Uterus (tissue), 4 donors: ENCODE measurements around the gene C17orf50. TPM values are rescaled to one million over a fixed set of nuclear protein-coding genes. Genes with fewer than 3 reads are reported as not detected.

Experiments used
- DNase-seq, 2 donors: peaks; one replicate each; pipeline ENCODE4 v3.0.0-alpha.2; 2019 to 2020
- H3K27ac ChIP-seq, 2 donors: fragments of 200-600 bp; sonication (generic); 1 replicate in 1 of 2; 2 replicates in 1 of 2; pipeline ENCODE4 v1.5.1; 2016 to 2018
- H3K27me3 ChIP-seq, 2 donors: fragments of 200-600 bp; sonication (generic); one replicate each; pipeline ENCODE4 v1.5.1; 2018 to 2019; ENCODE audit warnings: control low read depth in 1 of 2
- H3K36me3 ChIP-seq, 2 donors: fragments of 200-600 bp; sonication (generic); one replicate each; pipeline ENCODE4 v1.5.1; 2019; ENCODE audit warnings: control low read depth in 1 of 2
- H3K4me1 ChIP-seq, 2 donors: fragments of 200-600 bp; sonication (generic); one replicate each; pipeline ENCODE4 v1.5.1; 2018 to 2019; ENCODE audit warnings: control low read depth in 1 of 2
- H3K4me3 ChIP-seq, 2 donors: fragments of 200-600 bp; sonication (generic); 1 replicate in 1 of 2; 2 replicates in 1 of 2; pipeline ENCODE4 v1.5.1; 2018 to 2019; ENCODE audit warnings: mild to moderate bottlenecking in 1 of 2
- H3K9me3 ChIP-seq, 2 donors: fragments of 200-600 bp; sonication (generic); one replicate each; pipeline ENCODE4 v1.5.1; 2019; ENCODE audit warnings: control low read depth in 1 of 2
- CTCF ChIP-seq, 4 experiments: fragments of 200-600 bp in 2 of 4; fragments of 450-650 bp in 2 of 4; sonication (generic) in 2 of 4; IDR thresholded peaks; one replicate each; pipeline ENCODE4 v1.5.1; 2016 to 2019; ENCODE audit warnings: antibody characterized with exemption in 4 of 4, mild to moderate bottlenecking in 2 of 4, moderate library complexity in 1 of 4
- POLR2A ChIP-seq, 2 donors: fragments of 450-650 bp; IDR thresholded peaks; one replicate each; pipeline ENCODE4 v1.6.1; 2016; ENCODE audit warnings: antibody characterized with exemption in 2 of 2, mild to moderate bottlenecking in 1 of 2, moderate library complexity in 1 of 2
- intact Hi-C: fragments of 100-400 bp; cut with DNase I; formaldehyde crosslinking; loops from one replicate; pipeline ENCODE4 v1.15.1; 2023; ENCODE audit warnings: low total_unique reads
- total RNA-seq, 4 donors: library from RNA; depleted of rRNA in 3 of 4; stranded (reverse); fragments of >200 nt in 3 of 4; gene quantifications; one replicate each; pipeline versions ENCODE4 v1.1.0 to v1.2.4, GENCODE V29; 2014 to 2023
- donor health status: DM: yes; HTN: yes; CAD: no.

The C17orf50 gene
- total RNA-seq, 4 donors from 2014 or later = not detected

- no peak overlapping the region for H3K4me3 ChIP-seq
- TF ChIP-seq CTCF (IDR thresholded peaks at IDR 0.05) (no peak), POLR2A (IDR thresholded peaks at IDR 0.05) (no peak)
- no peak overlapping the region for H3K27ac ChIP-seq
- DNase-seq = no peak
- intact Hi-C loops = no loop called here
- H3K9me3 ChIP-seq = no peaks in the 10 kb centered on the region
- H3K36me3 ChIP-seq = no peaks in the 10 kb centered on the region
- peaks cover 5 to 19% of the 10 kb centered on the region in 2 donors for H3K4me1 ChIP-seq
- H3K27me3 ChIP-seq = no peaks in the 10 kb centered on the region
Observed at GRCh38 chr17:35797918-35798317, 37.2 kb downstream of the C17orf50 start.

- TF ChIP-seq CTCF (IDR thresholded peaks at IDR 0.05) (no peak), POLR2A (IDR thresholded peaks at IDR 0.05) (no peak)
- peak; percentile 63 to 77 for DNase-seq
- Histone ChIP-seq H3K9me3 (no peaks in the 10 kb centered on the region), H3K27ac (peak overlapping the region; percentile 1 to 43), H3K27me3 (no peaks in the 10 kb centered on the region), H3K4me3 (no peak overlapping the region), H3K4me1 (peaks cover 5 to 16% of the 10 kb centered on the region in 2 donors), H3K36me3 (no peaks in the 10 kb centered on the region)
- intact Hi-C loops = no loop called here
Observed at GRCh38 chr17:35799942-35800341, 39.3 kb downstream of the C17orf50 start.

- Histone ChIP-seq H3K4me1 (peaks cover 5 to 8% of the 10 kb centered on the region in 2 donors), H3K36me3 (no peaks in the 10 kb centered on the region), H3K27ac (peak overlapping the region; percentile 36 to 51), H3K9me3 (no peaks in the 10 kb centered on the region), H3K27me3 (no peaks in the 10 kb centered on the region), H3K4me3 (no peak overlapping the region)
- intact Hi-C loops = no loop called here
- DNase-seq = peak; percentile 60 to 88
- no peak for TF ChIP-seq POLR2A (IDR thresholded peaks at IDR 0.05)
- no peak for TF ChIP-seq CTCF (IDR thresholded peaks at IDR 0.05)
Observed at GRCh38 chr17:35801583-35802224, 41.0 kb downstream of the C17orf50 start.

GRCh38 chr17:35804658-35805192, 44.0 kb downstream of the C17orf50 start:
- intact Hi-C loops = loop anchor here (5.0 kb wide), 1 partner anchor 37 kb away; no protein-coding TSS in a partner anchor
- no peak for DNase-seq
- Histone ChIP-seq H3K27ac (no peak overlapping the region), H3K27me3 (no peaks in the 10 kb centered on the region), H3K36me3 (no peaks in the 10 kb centered on the region), H3K9me3 (no peaks in the 10 kb centered on the region), H3K4me3 (no peak overlapping the region), H3K4me1 (peaks cover 5 to 8% of the 10 kb centered on the region in 2 donors)
- TF ChIP-seq POLR2A (IDR thresholded peaks at IDR 0.05) = no peak
- TF ChIP-seq CTCF (IDR thresholded peaks at IDR 0.05) = peak; percentile 81 to 97 (median 86)

GRCh38 chr17:35807371-35808144, 46.9 kb downstream of the C17orf50 start:
- peaks cover 0 to 4% of the 10 kb centered on the region in 2 donors for H3K4me1 ChIP-seq
- no peak for DNase-seq
- no peaks in the 10 kb centered on the region for H3K9me3 ChIP-seq
- TF ChIP-seq POLR2A (IDR thresholded peaks at IDR 0.05) = no peak
- intact Hi-C loops = loop anchor here (5.0 kb wide), 1 partner anchor 40 kb away; no protein-coding TSS in a partner anchor
- H3K4me3 ChIP-seq = no peak overlapping the region
- H3K27me3 ChIP-seq = no peaks in the 10 kb centered on the region
- H3K36me3 ChIP-seq = no peaks in the 10 kb centered on the region
- H3K27ac ChIP-seq = no peak overlapping the region
